Measurements from ENCODE around the gene CD47. TPM values are rescaled to one million over a fixed set of nuclear protein-coding genes. Genes with fewer than 3 reads are reported as not detected.

Gene CD47
- total RNA-seq, 2 donors from 2014 or later: 68.1 to 101 TPM

- Histone ChIP-seq H3K36me3 (no peaks in the 10 kb centered on the region), H3K4me3 (no peak overlapping the region), H3K9ac (ENCODE audit: low read depth in 2 of 2, low read length in 2 of 2) (no peak overlapping the region), H3K27me3 (no peaks in the 10 kb centered on the region), H3K27ac (no peak overlapping the region), H3K4me1 (peaks cover 3% of the 10 kb centered on the region), H3K9me3 (no peaks in the 10 kb centered on the region)
- intact Hi-C loops (cut with DNase I): no loop called here
- DNase-seq: no peak
- TF ChIP-seq, protein P1, sequence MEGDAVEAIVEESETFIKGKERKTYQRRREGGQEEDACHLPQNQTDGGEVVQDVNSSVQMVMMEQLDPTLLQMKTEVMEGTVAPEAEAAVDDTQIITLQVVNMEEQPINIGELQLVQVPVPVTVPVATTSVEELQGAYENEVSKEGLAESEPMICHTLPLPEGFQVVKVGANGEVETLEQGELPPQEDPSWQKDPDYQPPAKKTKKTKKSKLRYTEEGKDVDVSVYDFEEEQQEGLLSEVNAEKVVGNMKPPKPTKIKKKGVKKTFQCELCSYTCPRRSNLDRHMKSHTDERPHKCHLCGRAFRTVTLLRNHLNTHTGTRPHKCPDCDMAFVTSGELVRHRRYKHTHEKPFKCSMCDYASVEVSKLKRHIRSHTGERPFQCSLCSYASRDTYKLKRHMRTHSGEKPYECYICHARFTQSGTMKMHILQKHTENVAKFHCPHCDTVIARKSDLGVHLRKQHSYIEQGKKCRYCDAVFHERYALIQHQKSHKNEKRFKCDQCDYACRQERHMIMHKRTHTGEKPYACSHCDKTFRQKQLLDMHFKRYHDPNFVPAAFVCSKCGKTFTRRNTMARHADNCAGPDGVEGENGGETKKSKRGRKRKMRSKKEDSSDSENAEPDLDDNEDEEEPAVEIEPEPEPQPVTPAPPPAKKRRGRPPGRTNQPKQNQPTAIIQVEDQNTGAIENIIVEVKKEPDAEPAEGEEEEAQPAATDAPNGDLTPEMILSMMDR (IDR thresholded peaks at IDR 0.05): no peak
Observed at GRCh38 chr3:108126348-108126747, 35.5 kb upstream of the CD47 start.

GRCh38 chr3:108125550-108126071 is 34.8 kb upstream of the CD47 start:
- DNase-seq: no peak
- TF ChIP-seq, protein P1 (IDR thresholded peaks at IDR 0.05): no peak
- no peaks in the 10 kb centered on the region for H3K36me3 ChIP-seq
- H3K4me3 ChIP-seq: no peak overlapping the region
- no peak overlapping the region for H3K9ac ChIP-seq (ENCODE audit: low read depth in 2 of 2, low read length in 2 of 2)
- peak overlapping the region; percentile 24 for H3K27ac ChIP-seq
- H3K27me3 ChIP-seq: no peaks in the 10 kb centered on the region
- no peaks in the 10 kb centered on the region for H3K4me1 ChIP-seq
- no peaks in the 10 kb centered on the region for H3K9me3 ChIP-seq
- intact Hi-C loops (cut with DNase I): no loop called here

DNA sequence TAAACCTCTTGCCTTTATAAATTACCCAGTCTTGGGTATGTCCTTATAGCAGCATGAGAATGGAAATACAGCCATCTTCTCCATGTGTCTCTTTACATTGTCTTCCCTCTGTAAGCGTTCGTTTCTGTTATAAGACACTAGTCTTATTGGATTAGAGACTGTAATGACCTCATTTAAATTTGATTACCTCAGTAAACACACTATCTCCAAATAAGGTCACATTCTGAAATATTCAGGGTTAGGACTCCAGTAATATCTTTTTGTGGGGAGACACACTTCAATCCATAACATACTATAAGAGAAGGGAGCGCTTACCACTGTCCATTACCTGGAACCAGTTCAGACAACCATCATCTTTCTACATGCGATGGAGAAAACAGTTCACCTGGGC is 34.3 kb upstream of the CD47 start:
- Histone ChIP-seq H3K9me3 (no peaks in the 10 kb centered on the region), H3K4me3 (no peak overlapping the region), H3K27ac (peak overlapping the region; percentile 24), H3K36me3 (no peaks in the 10 kb centered on the region), H3K27me3 (no peaks in the 10 kb centered on the region), H3K4me1 (no peaks in the 10 kb centered on the region), H3K9ac (ENCODE audit: low read depth in 2 of 2, low read length in 2 of 2) (no peak overlapping the region)
- no peak for DNase-seq
- TF ChIP-seq, protein P1 (IDR thresholded peaks at IDR 0.05): no peak
- intact Hi-C loops (cut with DNase I): no loop called here

- Histone ChIP-seq H3K27me3 (no peaks in the 10 kb centered on the region), H3K36me3 (no peaks in the 10 kb centered on the region), H3K9ac (ENCODE audit: low read depth in 2 of 2, low read length in 2 of 2) (no peak overlapping the region), H3K4me3 (no peak overlapping the region), H3K27ac (peak overlapping the region; percentile 24), H3K4me1 (no peaks in the 10 kb centered on the region), H3K9me3 (no peaks in the 10 kb centered on the region)
- intact Hi-C loops (cut with DNase I): no loop called here
- DNase-seq: no peak
- TF ChIP-seq, protein P1 (IDR thresholded peaks at IDR 0.05): no peak
Observed at GRCh38 chr3:108124337-108125152, 33.7 kb upstream of the CD47 start.

DNA sequence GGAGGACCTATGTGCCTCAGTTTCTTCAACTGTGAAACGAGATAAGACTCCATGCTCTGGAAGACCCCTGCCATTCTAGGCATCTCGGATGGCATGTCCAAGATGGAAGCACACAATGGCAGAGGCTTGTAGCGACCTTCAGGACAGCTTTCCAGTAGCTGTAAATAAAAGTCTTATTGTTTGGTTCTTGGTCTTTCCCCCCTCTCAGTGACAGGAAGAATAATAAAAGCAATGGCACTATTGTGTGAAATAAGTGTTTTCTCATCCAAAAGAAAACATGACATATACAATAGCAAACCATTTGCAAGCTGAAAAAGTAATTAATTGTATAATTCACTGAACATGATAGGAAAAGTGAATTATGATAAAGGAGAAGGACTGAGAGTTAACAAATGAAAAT is 32.5 kb upstream of the CD47 start:
- Histone ChIP-seq H3K4me3 (no peak overlapping the region), H3K9ac (ENCODE audit: low read depth in 2 of 2, low read length in 2 of 2) (peak overlapping the region in 1 of 2 donors; percentile 17), H3K36me3 (no peaks in the 10 kb centered on the region), H3K27ac (no peak overlapping the region), H3K27me3 (no peaks in the 10 kb centered on the region), H3K4me1 (no peaks in the 10 kb centered on the region), H3K9me3 (no peaks in the 10 kb centered on the region)
- DNase-seq: no peak
- intact Hi-C loops (cut with DNase I): no loop called here
- TF ChIP-seq, protein P1 (IDR thresholded peaks at IDR 0.05): no peak
